Peyer's patch (tissue), 4 donors: Measurements from ENCODE around the gene TMEM209.

ENCODE experiments used
- CTCF ChIP-seq, 6 experiments: fragments of 450-650 bp in 4 of 6; fragments of 200-600 bp in 2 of 6; sonication (generic) in 1 of 6; IDR thresholded peaks; one replicate each; pipeline ENCODE4 v1.5.1; 2017 to 2019; ENCODE audit warnings: antibody characterized with exemption in 6 of 6, mild to moderate bottlenecking in 3 of 6, moderate library complexity in 1 of 6
- POLR2A ChIP-seq, 2 donors: fragments of 450-650 bp; IDR thresholded peaks; one replicate each; pipeline ENCODE4 v1.5.1; 2017; ENCODE audit warnings: antibody characterized with exemption in 2 of 2, mild to moderate bottlenecking in 2 of 2, moderate library complexity in 2 of 2

GRCh38 chr7:130181263-130181605, 24.0 kb downstream of the TMEM209 start:
- TF ChIP-seq CTCF (IDR thresholded peaks at IDR 0.05) (no peak), POLR2A (IDR thresholded peaks at IDR 0.05) (no peak)
